ENCODE data around the gene HARS1. TPM values are rescaled to one million over a fixed set of nuclear protein-coding genes. Genes with fewer than 3 reads are reported as not detected.

Gene HARS1
- total and polyA plus RNA-seq, 12 donors, result 30.3 to 53.2 (median 37.0) TPM

DNA sequence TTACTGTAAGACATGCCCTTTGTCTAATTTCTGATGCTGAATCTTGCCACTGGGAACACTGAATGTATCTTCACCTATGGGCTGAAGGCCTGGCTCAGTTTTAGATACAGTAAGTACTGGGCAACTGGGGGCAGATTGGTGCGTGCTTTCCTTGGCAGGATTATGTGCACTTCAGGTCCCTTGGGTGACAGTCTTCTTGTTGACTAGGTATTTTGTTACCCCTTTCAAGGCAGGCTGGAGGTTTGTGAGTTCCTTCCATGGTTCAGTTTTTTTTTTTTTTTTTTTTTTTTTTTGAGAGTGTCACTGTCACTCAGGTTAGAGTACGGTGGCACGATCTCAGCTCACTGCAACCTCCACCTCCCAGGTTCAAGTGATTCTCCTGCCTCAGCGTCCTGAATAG lies 16.6 kb upstream of the HARS1 start:
- Histone ChIP-seq H3K4me1 (peaks cover 0 to 20% (median 4%) of the 10 kb centered on the region in 9 donors), H3K4me3 (no peak overlapping the region), H3K27ac (no peak overlapping the region), H3K36me3 (peaks cover 0 to 52% (median 31%) of the 10 kb centered on the region in 9 donors), H3K9me3 (no peaks in the 10 kb centered on the region), H3K27me3 (no peaks in the 10 kb centered on the region)
- ATAC-seq (no peak), DNase-seq (no peak)
- intact Hi-C loops (cut with DNase I), result loop anchor here in 1 of 10 donors (10.0 kb wide), 1 partner anchor 303 kb away; the partner anchor contains the start of gene ANKHD1
- WGBS, 2 donors, result 88 to 95% methylated on average over 4 of the region's 4 CpGs
- TF ChIP-seq, protein P1, sequence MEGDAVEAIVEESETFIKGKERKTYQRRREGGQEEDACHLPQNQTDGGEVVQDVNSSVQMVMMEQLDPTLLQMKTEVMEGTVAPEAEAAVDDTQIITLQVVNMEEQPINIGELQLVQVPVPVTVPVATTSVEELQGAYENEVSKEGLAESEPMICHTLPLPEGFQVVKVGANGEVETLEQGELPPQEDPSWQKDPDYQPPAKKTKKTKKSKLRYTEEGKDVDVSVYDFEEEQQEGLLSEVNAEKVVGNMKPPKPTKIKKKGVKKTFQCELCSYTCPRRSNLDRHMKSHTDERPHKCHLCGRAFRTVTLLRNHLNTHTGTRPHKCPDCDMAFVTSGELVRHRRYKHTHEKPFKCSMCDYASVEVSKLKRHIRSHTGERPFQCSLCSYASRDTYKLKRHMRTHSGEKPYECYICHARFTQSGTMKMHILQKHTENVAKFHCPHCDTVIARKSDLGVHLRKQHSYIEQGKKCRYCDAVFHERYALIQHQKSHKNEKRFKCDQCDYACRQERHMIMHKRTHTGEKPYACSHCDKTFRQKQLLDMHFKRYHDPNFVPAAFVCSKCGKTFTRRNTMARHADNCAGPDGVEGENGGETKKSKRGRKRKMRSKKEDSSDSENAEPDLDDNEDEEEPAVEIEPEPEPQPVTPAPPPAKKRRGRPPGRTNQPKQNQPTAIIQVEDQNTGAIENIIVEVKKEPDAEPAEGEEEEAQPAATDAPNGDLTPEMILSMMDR (IDR thresholded peaks at IDR 0.05), result no peak

DNA sequence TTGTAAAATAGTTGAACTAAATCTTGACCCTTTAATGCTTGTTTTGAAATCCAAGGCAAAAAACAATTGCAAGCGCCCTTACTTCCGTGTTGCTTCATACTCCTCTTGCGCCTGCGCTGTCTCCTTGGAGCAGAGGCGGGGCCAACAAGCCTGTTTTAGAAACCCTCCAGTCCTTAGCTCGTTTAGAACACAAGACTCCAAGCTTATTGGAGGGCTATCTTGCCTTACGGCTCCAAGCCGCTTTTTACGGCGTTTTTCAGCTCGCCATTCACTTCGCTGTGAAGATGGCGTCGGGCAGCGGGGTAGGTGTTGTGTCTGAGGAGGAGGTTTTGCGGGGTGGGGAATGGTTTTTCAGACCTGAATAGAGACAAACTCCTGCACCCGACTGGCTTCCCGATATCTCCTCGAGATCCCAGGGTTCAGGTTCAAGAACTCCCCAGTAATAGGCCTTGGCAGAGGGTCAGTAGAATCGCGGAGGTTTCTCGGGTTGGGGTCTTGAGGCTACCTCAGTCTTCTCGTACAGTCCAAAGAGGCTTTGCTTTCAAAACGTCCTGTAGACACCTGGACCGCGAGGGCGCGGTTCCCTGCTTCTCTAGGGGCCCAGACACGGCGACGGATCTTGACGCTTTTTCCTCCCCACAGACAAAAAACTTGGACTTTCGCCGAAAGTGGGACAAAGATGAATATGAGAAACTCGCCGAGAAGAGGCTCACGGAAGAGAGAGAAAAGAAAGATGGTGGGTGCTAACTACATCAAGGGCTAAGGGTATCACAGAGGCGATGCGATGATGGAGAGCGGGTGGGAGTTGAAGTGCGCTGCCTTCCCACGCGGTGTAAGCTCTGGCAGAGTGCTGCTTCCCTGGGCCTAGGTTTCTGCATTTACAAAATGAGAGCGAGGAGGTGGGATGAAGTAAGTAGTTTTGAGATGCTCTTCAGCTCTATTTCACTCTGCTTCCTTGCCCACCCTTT lies 9.3 kb upstream of the HARS1 start, which contains the start of gene ZMAT2:
TSS of gene ZMAT2 (plus strand) at position 271 of the 968 bp plus-strand sequence. CDS start at position 285, 14 bp downstream.
- intact Hi-C loops (cut with DNase I), result loop anchor here in 1 of 10 donors (10.0 kb wide), 1 partner anchor 296 kb away; the partner anchor contains the start of gene ANKHD1
- TF ChIP-seq, protein P1 (IDR thresholded peaks at IDR 0.05), result no peak
- Histone ChIP-seq H3K27me3 (no peaks in the 10 kb centered on the region), H3K9me3 (no peaks in the 10 kb centered on the region), H3K4me1 (peaks cover 3 to 22% (median 17%) of the 10 kb centered on the region in 9 donors), H3K4me3 (peak within 1 kb of the TSS; percentile 67 to 95 (median 77)), H3K27ac (peak within 1 kb of the TSS in 9 of 10 donors; percentile 51 to 84 (median 67)), H3K36me3 (peaks cover 10 to 90% (median 67%) of the 10 kb centered on the region in 9 donors)
- ATAC-seq (peak; percentile 96 to 99 (median 99)), DNase-seq (peak; percentile 90 to 96)
- 1 to 2% methylated on average over 44 of the region's 44 CpGs for WGBS, 2 donors

DNA sequence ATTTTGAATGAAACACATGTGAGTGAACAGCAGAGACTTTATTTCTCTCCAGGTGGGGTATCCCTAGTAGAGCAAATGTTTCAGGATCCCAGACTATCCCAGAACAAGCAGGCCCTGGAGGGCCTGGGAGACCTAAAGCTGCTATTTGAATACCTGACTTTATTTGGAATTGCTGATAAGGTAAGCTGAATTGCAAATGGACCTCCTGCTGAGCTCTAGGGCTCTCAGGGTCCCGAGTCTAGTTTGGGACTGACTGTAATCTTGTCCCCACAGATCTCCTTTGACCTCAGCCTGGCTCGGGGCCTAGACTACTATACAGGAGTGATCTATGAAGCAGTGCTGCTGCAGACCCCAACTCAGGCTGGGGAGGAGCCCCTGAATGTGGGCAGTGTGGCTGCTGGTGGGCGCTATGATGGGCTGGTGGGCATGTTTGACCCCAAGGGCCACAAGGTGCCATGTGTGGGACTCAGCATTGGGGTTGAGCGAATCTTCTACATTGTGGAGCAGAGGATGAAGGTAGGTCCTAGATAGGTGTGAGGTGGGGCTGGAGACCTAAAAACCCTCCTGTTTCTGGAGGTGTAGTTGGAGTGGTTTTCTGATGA lies 5.8 kb upstream of the HARS1 start:
- no peak overlapping the region for H3K4me3 ChIP-seq
- ATAC-seq, result no peak
- no peaks in the 10 kb centered on the region for H3K9me3 ChIP-seq
- H3K4me1 ChIP-seq, result peaks cover 3 to 49% (median 31%) of the 10 kb centered on the region in 9 donors
- intact Hi-C loops (cut with DNase I), result loop anchor here in 1 of 10 donors (10.0 kb wide), 1 partner anchor 292 kb away; the partner anchor contains the start of gene ANKHD1
- 80 to 84% methylated on average over 4 of the region's 4 CpGs for WGBS, 2 donors
- DNase-seq, result no peak
- H3K27ac ChIP-seq, result no peak overlapping the region
- H3K36me3 ChIP-seq, result peaks cover 4 to 78% (median 55%) of the 10 kb centered on the region in 9 donors
- TF ChIP-seq, protein P1 (IDR thresholded peaks at IDR 0.05), result no peak
- no peaks in the 10 kb centered on the region for H3K27me3 ChIP-seq

DNA sequence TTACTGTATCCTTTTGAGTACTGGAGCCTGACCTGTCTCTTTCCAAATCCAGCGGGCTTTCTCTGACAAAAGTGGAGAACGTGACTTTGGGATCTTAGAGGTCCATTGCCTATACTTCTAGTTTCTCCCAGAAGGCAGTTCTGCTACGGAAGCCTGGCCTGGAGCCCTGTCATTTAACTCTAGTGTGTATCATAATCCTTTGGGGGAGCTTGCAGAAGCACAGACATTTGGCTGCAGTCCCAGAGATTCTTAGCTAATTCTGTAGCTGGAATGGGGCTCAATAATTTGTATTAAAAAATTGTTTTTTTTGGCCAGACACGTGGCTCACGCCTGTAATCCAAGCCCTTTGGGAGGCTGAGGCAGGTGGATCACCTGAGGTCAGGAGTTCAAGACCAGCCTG lies 3.1 kb upstream of the HARS1 start:
- H3K9me3 ChIP-seq, result no peaks in the 10 kb centered on the region
- intact Hi-C loops (cut with DNase I), result loop anchor here in 2 of 10 donors (5.0 to 10.0 kb wide), 2 partner anchors 47 to 289 kb away; partner anchors contain the start of genes ANKHD1 (in 1 of the 2), IK (in 1 of the 2) and NDUFA2 (in 1 of the 2)
- H3K4me1 ChIP-seq, result peaks cover 0 to 44% (median 29%) of the 10 kb centered on the region in 9 donors
- WGBS, 2 donors, result 45 to 53% methylated on average over 5 of the region's 5 CpGs
- H3K36me3 ChIP-seq, result peaks cover 4 to 70% (median 51%) of the 10 kb centered on the region in 9 donors
- no peak for DNase-seq
- TF ChIP-seq, protein P1 (IDR thresholded peaks at IDR 0.05), result no peak
- H3K27ac ChIP-seq, result peak overlapping the region in 1 of 10 donors; percentile 13
- ATAC-seq, result no peak
- H3K27me3 ChIP-seq, result no peaks in the 10 kb centered on the region
- no peak overlapping the region for H3K4me3 ChIP-seq
